NCI-H2107 (cell line): ENCODE results near the gene SLC22A4.
A peak's percentile ranks its signal among the peaks of the same experiment; 100 is the strongest.

Experiments
- DNase-seq: peaks from one replicate; lab custom pipeline; 2025; lab: John Stamatoyannopoulos, UW

SLC22A4 gene

GRCh38 chr5:132293992-132294727, at the start of gene SLC22A4:
Gene SLC22A4 (plus strand): TSS chr5:132294394. CDS start chr5:132294617, 223 bp downstream.
- peak; percentile 67 for DNase-seq

GRCh38 chr5:132245593-132245992, 48.6 kb upstream of the SLC22A4 start:
- DNase-seq: no peak

- no peak for DNase-seq
Measured at GRCh38 chr5:132246806-132247205, 47.4 kb upstream of the SLC22A4 start.

GRCh38 chr5:132250547-132250946, 43.6 kb upstream of the SLC22A4 start:
- DNase-seq: no peak

GRCh38 chr5:132251220-132251725, 42.9 kb upstream of the SLC22A4 start:
- no peak for DNase-seq

- no peak for DNase-seq
Measured at GRCh38 chr5:132253008-132253441, 41.2 kb upstream of the SLC22A4 start.

- DNase-seq: no peak
Measured at GRCh38 chr5:132253452-132254320, 40.5 kb upstream of the SLC22A4 start.

GRCh38 chr5:132254321-132254977, 39.7 kb upstream of the SLC22A4 start:
- no peak for DNase-seq

GRCh38 chr5:132256086-132256782, 38.0 kb upstream of the SLC22A4 start:
- no peak for DNase-seq

- DNase-seq: no peak
Measured at GRCh38 chr5:132256783-132257130, 37.4 kb upstream of the SLC22A4 start.

GRCh38 chr5:132257131-132258101, 36.8 kb upstream of the SLC22A4 start, which contains the start of gene PDLIM4:
Gene PDLIM4 (plus strand): TSS chr5:132257696. CDS start chr5:132257735, 39 bp downstream.
- DNase-seq: no peak

GRCh38 chr5:132258102-132259068, 35.8 kb upstream of the SLC22A4 start:
- DNase-seq: no peak

GRCh38 chr5:132259069-132259851, 34.9 kb upstream of the SLC22A4 start:
- no peak for DNase-seq

GRCh38 chr5:132260051-132260450, 34.1 kb upstream of the SLC22A4 start:
- DNase-seq: no peak

GRCh38 chr5:132260714-132261551, 33.3 kb upstream of the SLC22A4 start:
- no peak for DNase-seq

- no peak for DNase-seq
Measured at GRCh38 chr5:132261881-132262845, 32.0 kb upstream of the SLC22A4 start.
